Uterine smooth muscle cell (primary cell): ENCODE data around the gene ZNF35. TPM values are rescaled to one million over a fixed set of nuclear protein-coding genes. Genes with fewer than 3 reads are reported as not detected.

Source experiments
- total RNA-seq: library from RNA; depleted of rRNA; stranded (reverse); fragments of >200 nt; gene quantifications from 2 replicates; pipeline ENCODE4 v1.2.3, GENCODE V29; 2014

The ZNF35 gene
- total RNA-seq, result 9.0 and 14.4 TPM in 2 replicates

GRCh38 chr3:44648564-44649229 is at the start of gene ZNF35:
ZNF35 (plus strand) TSS chr3:44648732; CDS start chr3:44651068, 2,336 bp downstream.

GRCh38 chr3:44624749-44625480 is 23.6 kb upstream of the ZNF35 start, which contains the start of gene ZNF197:
ZNF197 (plus strand) TSS chr3:44625036; CDS start chr3:44629155, 4,119 bp downstream.

Other genes with a start within 250 kb of the ZNF35 start
- 10.9 and 11.7 TPM in 2 replicates for gene ZNF445, start 171.1 kb upstream of the ZNF35 start, total RNA-seq
- 5.5 and 7.4 TPM in 2 replicates for gene ZKSCAN7, start 93.5 kb upstream of the ZNF35 start, total RNA-seq
- 0.55 and 1.7 TPM in 2 replicates for gene ZNF660, start 63.8 kb upstream of the ZNF35 start, total RNA-seq
- 18.3 and 18.9 TPM in 2 replicates for gene ZNF197, start 23.7 kb upstream of the ZNF35 start, total RNA-seq
- 4.7 and 5.8 TPM in 2 replicates for gene ZNF502, start 63.9 kb downstream of the ZNF35 start, total RNA-seq
- gene ZNF501, start 80.9 kb downstream of the ZNF35 start, total RNA-seq, result 7.1 and 8.1 TPM in 2 replicates
- 17.4 and 19.5 TPM in 2 replicates for gene KIAA1143, start 112.9 kb downstream of the ZNF35 start, total RNA-seq
- 7.4 and 27.2 TPM in 2 replicates for gene KIF15, start 113.1 kb downstream of the ZNF35 start, total RNA-seq
- gene TMEM42, start 213.2 kb downstream of the ZNF35 start, total RNA-seq, result 11.8 and 23.1 TPM in 2 replicates
- not detected in 2 replicates for gene TGM4, start 225.9 kb downstream of the ZNF35 start, total RNA-seq